Measurements from ENCODE around the gene MAST4.
A peak's percentile ranks its signal among the peaks of the same experiment; 100 is the strongest.

The MAST4 gene

DNA sequence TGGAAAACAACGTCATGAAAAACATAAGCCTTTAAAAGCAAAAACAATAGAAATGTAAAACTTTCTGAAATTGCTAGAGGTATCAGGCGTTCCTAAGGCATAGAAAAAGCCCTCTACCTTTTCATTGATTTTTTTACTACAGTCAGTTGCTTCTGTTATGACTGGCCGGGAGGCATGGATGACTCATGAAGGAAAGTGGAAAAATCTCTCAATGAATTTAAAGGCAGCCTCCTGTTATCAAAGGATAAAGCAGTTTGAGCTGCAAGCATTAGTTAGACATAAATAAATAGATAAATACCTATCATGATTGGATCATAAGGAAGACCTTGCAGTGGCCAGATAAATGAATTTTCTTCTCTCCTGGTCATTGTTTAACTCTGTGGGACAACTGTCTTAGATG, 281.6 kb downstream of the MAST4 start:
- TF ChIP-seq, protein P1, sequence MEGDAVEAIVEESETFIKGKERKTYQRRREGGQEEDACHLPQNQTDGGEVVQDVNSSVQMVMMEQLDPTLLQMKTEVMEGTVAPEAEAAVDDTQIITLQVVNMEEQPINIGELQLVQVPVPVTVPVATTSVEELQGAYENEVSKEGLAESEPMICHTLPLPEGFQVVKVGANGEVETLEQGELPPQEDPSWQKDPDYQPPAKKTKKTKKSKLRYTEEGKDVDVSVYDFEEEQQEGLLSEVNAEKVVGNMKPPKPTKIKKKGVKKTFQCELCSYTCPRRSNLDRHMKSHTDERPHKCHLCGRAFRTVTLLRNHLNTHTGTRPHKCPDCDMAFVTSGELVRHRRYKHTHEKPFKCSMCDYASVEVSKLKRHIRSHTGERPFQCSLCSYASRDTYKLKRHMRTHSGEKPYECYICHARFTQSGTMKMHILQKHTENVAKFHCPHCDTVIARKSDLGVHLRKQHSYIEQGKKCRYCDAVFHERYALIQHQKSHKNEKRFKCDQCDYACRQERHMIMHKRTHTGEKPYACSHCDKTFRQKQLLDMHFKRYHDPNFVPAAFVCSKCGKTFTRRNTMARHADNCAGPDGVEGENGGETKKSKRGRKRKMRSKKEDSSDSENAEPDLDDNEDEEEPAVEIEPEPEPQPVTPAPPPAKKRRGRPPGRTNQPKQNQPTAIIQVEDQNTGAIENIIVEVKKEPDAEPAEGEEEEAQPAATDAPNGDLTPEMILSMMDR (IDR thresholded peaks at IDR 0.05; ENCODE audit: insufficient read depth, low read depth, low read length, missing control alignments), result no peak
- no peak overlapping the region for H3K4me3 ChIP-seq (ENCODE audit: low read length)
- peak; percentile 72 for DNase-seq (ENCODE audit: low read depth)

DNA sequence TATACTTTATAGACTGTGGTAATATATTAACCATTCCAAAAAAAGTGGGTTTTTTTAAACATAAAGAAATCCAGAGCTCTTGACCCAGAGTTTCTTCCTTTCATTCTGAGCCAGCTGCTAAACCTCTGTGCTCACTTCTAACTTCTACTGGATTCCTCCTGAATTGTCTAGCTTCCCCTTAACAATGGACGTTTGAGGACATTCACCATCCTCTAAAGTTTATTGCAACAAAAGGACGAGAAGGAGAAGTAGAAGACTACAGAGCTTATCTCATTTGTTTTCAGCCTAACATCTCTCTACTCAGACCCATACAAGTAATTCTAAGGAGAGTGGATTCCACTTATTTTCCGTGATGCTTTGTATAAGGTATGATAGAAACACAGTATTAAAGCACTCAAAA, 284.2 kb downstream of the MAST4 start:
- H3K4me3 ChIP-seq (ENCODE audit: low read length), result no peak overlapping the region
- TF ChIP-seq, protein P1 (IDR thresholded peaks at IDR 0.05; ENCODE audit: insufficient read depth, low read depth, low read length, missing control alignments), result no peak
- no peak for DNase-seq (ENCODE audit: low read depth)

DNA sequence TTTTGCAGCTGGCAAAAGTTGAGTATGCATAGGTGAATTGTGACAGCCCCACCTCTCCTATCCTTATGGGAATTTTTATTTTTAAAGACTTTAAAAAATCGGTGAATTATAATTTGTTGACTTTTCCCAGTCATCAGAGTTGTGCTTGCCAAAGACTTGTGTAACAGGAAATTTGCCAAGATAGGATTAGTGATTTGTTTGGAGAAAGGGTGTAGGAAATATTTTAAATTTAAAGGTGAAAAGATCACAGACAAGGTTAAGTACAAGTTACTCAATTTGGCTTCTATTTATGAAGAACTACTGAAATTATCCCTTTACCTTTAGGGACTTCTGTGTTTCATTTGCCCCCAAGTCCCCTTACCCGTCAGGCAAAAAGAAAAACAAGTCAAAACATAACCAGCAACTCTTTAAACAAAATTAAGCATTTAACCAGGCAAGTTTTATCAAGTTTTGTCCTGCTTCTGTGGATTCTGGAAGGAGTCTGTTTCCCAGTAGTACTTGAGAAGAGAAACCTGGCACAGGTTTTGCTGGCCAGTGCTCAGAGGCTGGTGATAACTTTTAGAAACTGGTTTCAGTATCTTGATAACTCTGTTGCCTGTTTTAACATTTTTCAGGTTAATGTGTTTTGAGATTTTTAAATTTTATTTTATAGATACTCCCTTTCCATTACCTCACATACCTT, 285.4 kb downstream of the MAST4 start:
- H3K4me3 ChIP-seq (ENCODE audit: low read length), result no peak overlapping the region
- peak; percentile 91 for DNase-seq (ENCODE audit: low read depth)

DNA sequence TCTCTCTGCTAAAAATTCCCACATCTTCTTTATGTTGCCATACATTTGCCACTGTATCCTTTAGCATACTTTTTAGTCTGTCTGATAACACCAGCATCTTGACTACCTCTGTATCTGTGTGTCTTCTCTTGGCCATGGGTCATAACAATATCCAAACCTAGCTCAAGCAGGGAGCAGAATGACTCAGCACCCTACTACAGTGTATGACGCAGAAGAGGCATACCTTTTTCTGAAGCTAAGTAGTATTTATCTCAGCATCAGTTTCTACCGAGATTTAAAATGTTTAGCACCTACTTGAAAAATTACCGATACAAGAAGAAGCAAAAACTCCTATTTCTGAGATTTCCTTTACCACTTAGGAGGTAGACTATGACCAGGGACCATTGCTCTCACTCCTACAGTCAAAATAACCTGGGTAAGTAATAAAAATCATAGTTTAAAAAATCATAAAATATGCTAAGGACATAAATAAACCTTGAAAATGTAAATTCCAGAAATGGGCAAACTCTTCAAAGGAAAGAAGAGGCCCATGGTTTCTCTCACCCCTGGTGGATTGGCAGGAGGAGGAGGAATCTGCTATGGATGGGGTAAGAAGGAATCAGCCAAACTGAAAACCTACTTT, 286.5 kb downstream of the MAST4 start:
- DNase-seq (ENCODE audit: low read depth), result peak; percentile 94
- H3K4me3 ChIP-seq (ENCODE audit: low read length), result peak overlapping the region; percentile 0
- TF ChIP-seq, protein P1 (IDR thresholded peaks at IDR 0.05; ENCODE audit: insufficient read depth, low read depth, low read length, missing control alignments), result no peak

More for the DNA sequence above, 285.4 kb downstream of the MAST4 start:
- TF ChIP-seq, protein P1 (IDR thresholded peaks at IDR 0.05; ENCODE audit: insufficient read depth, low read depth, low read length, missing control alignments), result no peak

DNA sequence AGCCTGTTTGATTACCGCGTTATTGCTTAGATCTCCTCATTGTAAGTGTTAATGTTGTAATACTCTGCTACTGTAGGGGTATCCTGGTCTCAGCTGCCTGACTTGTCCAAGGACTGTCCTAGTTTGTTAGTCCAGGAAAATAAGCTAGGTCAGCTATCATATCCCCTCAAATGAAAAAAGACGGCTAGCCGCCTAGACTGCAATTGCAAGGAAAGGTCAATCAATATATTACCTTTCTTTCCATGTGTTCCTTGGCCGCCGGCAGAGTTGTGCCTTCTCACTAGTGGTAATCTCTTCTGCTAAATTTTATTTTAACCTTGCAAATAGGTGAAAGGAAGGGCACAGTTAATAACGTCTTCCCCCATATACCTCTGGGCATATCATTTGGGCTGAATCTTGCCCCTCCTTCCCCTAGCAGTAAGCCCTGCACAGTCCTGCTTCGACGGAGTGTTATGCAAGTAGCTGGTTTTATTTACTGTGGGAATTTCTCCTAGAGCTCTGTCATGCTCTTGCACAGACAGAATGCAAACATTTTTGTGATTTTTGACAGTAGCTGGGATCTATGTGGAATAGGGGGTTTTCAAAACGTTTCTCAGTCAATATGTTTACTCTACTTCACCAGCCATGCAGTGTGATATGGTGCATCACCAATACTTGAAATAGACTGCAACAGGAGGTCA, 288.5 kb downstream of the MAST4 start:
- no peak overlapping the region for H3K4me3 ChIP-seq (ENCODE audit: low read length)
- no peak for DNase-seq (ENCODE audit: low read depth)
- TF ChIP-seq, protein P1 (IDR thresholded peaks at IDR 0.05; ENCODE audit: insufficient read depth, low read depth, low read length, missing control alignments), result no peak

DNA sequence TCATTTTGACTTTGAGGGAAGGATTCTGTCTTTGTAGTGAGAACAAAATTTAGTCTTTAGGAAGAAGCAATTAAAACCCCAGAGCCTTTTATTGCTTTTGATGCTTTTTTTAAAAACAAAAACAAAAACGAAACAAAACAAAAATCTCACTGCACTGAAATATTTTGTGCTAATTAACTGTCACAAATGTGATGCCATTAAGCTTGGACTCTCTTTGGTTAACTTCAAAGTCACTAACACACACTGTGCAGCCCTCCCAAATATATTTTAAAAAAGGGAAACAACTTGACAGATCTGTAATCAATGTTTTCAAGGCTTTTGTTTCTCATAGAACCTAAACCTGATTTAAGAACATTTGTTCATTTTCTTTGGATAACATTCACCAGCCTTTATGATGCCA, 290.7 kb downstream of the MAST4 start:
- H3K4me3 ChIP-seq (ENCODE audit: low read length), result no peak overlapping the region
- TF ChIP-seq, protein P1 (IDR thresholded peaks at IDR 0.05; ENCODE audit: insufficient read depth, low read depth, low read length, missing control alignments), result no peak
- no peak for DNase-seq (ENCODE audit: low read depth)

Data from epithelial cell of esophagus (primary cell).